ENCODE measurements around the gene NEDD4. TPM values are rescaled to one million over a fixed set of nuclear protein-coding genes. Genes with fewer than 3 reads are reported as not detected.
"Not testable (repeated sequence)": the region's sequence is repeated elsewhere in the genome, so short reads cannot be mapped to it uniquely, and the experiment has no call there.

NEDD4 gene
- total and polyA plus RNA-seq, 11 donors = 1.8 to 14.8 (median 8.9) TPM

- TF ChIP-seq CTCF (IDR thresholded peaks at IDR 0.05) (no peak), POLR2A (IDR thresholded peaks at IDR 0.05) (no peak)
- intact Hi-C loops (cut with DNase I) = no loop called here
- Histone ChIP-seq H3K4me3 (no peak overlapping the region), H3K36me3 (peaks cover 0 to 15% (median 3%) of the 10 kb centered on the region in 9 donors), H3K9me3 (peaks cover 0 to 2% (median 0%) of the 10 kb centered on the region in 12 donors), H3K4me1 (peaks cover 0 to 15% (median 4%) of the 10 kb centered on the region in 12 donors), H3K27ac (no peak overlapping the region), H3K27me3 (no peaks in the 10 kb centered on the region)
- 91 to 94% (median 93%) methylated on average over 4 of the region's 4 CpGs for WGBS, 4 donors
- DNase-seq (no peak), ATAC-seq (no peak)
These were observed 168.4 kb downstream of the NEDD4 start for GRCh38 chr15:55824857-55825613.

- Histone ChIP-seq H3K9me3 (peaks cover 0 to 2% (median 0%) of the 10 kb centered on the region in 12 donors), H3K36me3 (peaks cover 0 to 5% (median 0%) of the 10 kb centered on the region in 9 donors), H3K4me1 (peaks cover 0 to 15% (median 3%) of the 10 kb centered on the region in 12 donors), H3K27me3 (no peaks in the 10 kb centered on the region), H3K4me3 (no peak overlapping the region), H3K27ac (peak overlapping the region in 7 of 12 donors; percentile 3 to 62 (median 25))
- ATAC-seq (peak; percentile 66 to 76 (median 71)), DNase-seq (no peak)
- intact Hi-C loops (cut with DNase I) = no loop called here
- no peak for TF ChIP-seq POLR2A (IDR thresholded peaks at IDR 0.05)
- no peak for TF ChIP-seq CTCF (IDR thresholded peaks at IDR 0.05)
- WGBS, 4 donors = 28 to 63% (median 51%) methylated on average over 3 of the region's 3 CpGs
These were observed 169.6 kb downstream of the NEDD4 start for GRCh38 chr15:55823699-55824340.

- Histone ChIP-seq H3K4me1 (peaks cover 0 to 15% (median 3%) of the 10 kb centered on the region in 12 donors), H3K27ac (peak overlapping the region in 8 of 12 donors; percentile 3 to 62 (median 30)), H3K27me3 (no peaks in the 10 kb centered on the region), H3K4me3 (no peak overlapping the region), H3K9me3 (peaks cover 0 to 2% (median 0%) of the 10 kb centered on the region in 12 donors), H3K36me3 (peaks cover 0 to 5% (median 0%) of the 10 kb centered on the region in 9 donors)
- WGBS, 4 donors = 12 to 32% (median 15%) methylated on average over 3 of the region's 3 CpGs
- TF ChIP-seq CTCF (IDR thresholded peaks at IDR 0.05) (no peak), POLR2A (IDR thresholded peaks at IDR 0.05) (no peak)
- intact Hi-C loops (cut with DNase I) = no loop called here
- ATAC-seq (peak; percentile 36 to 69 (median 64)), DNase-seq (no peak)
These were observed 170.2 kb downstream of the NEDD4 start for GRCh38 chr15:55823191-55823670.

GRCh38 chr15:55821740-55822139 lies 171.7 kb downstream of the NEDD4 start:
- H3K4me1 ChIP-seq = peaks cover 0 to 15% (median 3%) of the 10 kb centered on the region in 12 donors
- H3K4me3 ChIP-seq; H3K9me3 ChIP-seq; H3K36me3 ChIP-seq; H3K27me3 ChIP-seq; intact Hi-C loops (cut with DNase I); ATAC-seq; H3K27ac ChIP-seq; DNase-seq: not testable (repeated sequence)
- 90 to 99% (median 98%) methylated on average over 2 of the region's 2 CpGs for WGBS, 4 donors
